ENCODE measurements around the gene CALHM6. TPM values are rescaled to one million over a fixed set of nuclear protein-coding genes. Genes with fewer than 3 reads are reported as not detected.
A peak's percentile ranks its signal among the peaks of the same experiment; 100 is the strongest.

The CALHM6 gene
- total and polyA plus RNA-seq, 4 donors = 2.0 to 22.4 (median 6.2) TPM

DNA sequence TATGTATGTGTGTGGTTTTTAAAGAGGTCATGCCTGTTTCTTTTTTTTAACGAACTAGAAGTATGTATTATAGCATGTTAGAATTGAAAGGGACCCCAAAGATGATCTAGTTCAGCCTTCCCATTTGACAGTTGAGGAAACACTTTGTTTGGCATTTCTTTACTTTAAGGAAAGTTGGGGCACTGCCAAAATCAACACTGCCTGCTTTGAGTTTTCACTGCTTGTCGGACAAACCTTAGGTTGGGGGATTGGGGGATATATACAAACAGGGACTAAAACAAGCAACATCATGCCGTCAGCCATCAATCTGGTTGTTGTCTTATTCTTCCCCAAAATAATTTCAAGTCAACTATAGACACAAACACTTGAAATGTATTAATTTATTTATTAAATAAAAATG, 14.1 kb upstream of the CALHM6 start (continued):
- TF ChIP-seq, protein P1, sequence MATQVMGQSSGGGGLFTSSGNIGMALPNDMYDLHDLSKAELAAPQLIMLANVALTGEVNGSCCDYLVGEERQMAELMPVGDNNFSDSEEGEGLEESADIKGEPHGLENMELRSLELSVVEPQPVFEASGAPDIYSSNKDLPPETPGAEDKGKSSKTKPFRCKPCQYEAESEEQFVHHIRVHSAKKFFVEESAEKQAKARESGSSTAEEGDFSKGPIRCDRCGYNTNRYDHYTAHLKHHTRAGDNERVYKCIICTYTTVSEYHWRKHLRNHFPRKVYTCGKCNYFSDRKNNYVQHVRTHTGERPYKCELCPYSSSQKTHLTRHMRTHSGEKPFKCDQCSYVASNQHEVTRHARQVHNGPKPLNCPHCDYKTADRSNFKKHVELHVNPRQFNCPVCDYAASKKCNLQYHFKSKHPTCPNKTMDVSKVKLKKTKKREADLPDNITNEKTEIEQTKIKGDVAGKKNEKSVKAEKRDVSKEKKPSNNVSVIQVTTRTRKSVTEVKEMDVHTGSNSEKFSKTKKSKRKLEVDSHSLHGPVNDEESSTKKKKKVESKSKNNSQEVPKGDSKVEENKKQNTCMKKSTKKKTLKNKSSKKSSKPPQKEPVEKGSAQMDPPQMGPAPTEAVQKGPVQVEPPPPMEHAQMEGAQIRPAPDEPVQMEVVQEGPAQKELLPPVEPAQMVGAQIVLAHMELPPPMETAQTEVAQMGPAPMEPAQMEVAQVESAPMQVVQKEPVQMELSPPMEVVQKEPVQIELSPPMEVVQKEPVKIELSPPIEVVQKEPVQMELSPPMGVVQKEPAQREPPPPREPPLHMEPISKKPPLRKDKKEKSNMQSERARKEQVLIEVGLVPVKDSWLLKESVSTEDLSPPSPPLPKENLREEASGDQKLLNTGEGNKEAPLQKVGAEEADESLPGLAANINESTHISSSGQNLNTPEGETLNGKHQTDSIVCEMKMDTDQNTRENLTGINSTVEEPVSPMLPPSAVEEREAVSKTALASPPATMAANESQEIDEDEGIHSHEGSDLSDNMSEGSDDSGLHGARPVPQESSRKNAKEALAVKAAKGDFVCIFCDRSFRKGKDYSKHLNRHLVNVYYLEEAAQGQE (IDR thresholded peaks at IDR 0.05) = no peak
- TF ChIP-seq TAF1 (conservative IDR thresholded peaks at IDR 0.05) = no peak

DNA sequence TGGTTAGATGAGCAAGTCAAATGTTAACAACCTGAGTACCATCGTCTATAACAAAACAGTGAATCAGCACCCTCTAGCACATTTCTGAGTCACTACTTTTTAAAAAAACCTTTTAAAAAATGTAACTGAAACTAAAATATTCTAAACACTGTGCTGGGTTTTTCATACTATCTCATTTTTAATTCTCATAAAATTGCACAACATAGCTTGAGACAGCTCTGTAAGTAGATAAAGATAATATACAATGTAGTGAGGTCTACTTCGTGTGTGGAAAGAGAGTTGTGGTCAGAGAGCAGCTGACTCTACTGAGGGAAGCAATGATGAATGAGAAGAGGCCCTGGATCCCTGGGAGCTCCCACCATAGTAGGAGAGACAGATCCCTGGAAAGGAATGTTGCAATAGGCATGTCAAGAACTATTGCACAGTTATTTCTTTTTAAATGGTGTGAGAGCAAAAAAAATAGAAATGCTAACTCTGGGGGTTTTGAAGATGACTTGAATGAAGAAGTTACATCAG, 13.6 kb upstream of the CALHM6 start:
- H3K4me1 ChIP-seq (ENCODE audit: control insufficient read depth in 4 of 4, insufficient read depth in 4 of 4, low read length in 3 of 4) = peaks cover 0 to 9% (median 0%) of the 10 kb centered on the region in 4 donors
- no peaks in the 10 kb centered on the region for H3K27me3 ChIP-seq (ENCODE audit: control insufficient read depth in 4 of 4, insufficient read depth in 4 of 4, low read length in 3 of 4)
- no peaks in the 10 kb centered on the region for H3K9me3 ChIP-seq (ENCODE audit: control insufficient read depth in 4 of 4, low read length in 3 of 4)
- no peak overlapping the region for H3K27ac ChIP-seq (ENCODE audit: low read depth in 1 of 2, low read length in 2 of 2)
- 13% methylated on average over 2 of the region's 2 CpGs for WGBS
- DNase-seq (ENCODE audit: low spot score) = no peak
- no peak overlapping the region for H3K4me3 ChIP-seq (ENCODE audit: low read depth in 1 of 3, low read length in 3 of 3)
- H3K9ac ChIP-seq (ENCODE audit: low read depth in 1 of 2, low read length in 2 of 2) = no peak overlapping the region
- H3K36me3 ChIP-seq (ENCODE audit: control insufficient read depth in 4 of 4, insufficient read depth in 3 of 4, low read depth in 1 of 4, low read length in 3 of 4) = no peaks in the 10 kb centered on the region
- TF ChIP-seq JUND (IDR thresholded peaks at IDR 0.05) (no peak), RAD21 (IDR thresholded peaks at IDR 0.05) (peak in 1 of 2 donors; percentile 15)
- TF ChIP-seq, protein P1 (IDR thresholded peaks at IDR 0.05) = no peak

DNA sequence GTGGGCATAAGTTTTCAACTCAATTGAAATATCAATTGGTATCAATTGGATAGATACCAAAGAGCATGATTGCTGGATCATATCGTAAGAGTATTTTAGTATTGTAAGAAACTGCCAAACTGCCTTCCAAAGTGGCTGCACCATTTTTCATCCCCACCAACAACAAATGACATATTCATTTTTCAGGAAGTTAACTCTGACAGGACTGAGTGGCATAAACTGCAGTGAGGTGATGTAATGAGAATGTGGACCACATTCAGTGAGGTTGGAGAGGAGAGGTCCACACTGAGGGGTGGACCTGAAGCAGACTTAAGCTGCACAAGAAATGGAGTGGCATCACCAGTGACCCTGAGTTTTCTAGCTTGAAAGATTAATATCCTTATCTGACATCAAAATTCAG, 11.6 kb upstream of the CALHM6 start:
- H3K27ac ChIP-seq (ENCODE audit: low read depth in 1 of 2, low read length in 2 of 2) = no peak overlapping the region
- TF ChIP-seq, protein P2, sequence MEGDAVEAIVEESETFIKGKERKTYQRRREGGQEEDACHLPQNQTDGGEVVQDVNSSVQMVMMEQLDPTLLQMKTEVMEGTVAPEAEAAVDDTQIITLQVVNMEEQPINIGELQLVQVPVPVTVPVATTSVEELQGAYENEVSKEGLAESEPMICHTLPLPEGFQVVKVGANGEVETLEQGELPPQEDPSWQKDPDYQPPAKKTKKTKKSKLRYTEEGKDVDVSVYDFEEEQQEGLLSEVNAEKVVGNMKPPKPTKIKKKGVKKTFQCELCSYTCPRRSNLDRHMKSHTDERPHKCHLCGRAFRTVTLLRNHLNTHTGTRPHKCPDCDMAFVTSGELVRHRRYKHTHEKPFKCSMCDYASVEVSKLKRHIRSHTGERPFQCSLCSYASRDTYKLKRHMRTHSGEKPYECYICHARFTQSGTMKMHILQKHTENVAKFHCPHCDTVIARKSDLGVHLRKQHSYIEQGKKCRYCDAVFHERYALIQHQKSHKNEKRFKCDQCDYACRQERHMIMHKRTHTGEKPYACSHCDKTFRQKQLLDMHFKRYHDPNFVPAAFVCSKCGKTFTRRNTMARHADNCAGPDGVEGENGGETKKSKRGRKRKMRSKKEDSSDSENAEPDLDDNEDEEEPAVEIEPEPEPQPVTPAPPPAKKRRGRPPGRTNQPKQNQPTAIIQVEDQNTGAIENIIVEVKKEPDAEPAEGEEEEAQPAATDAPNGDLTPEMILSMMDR (IDR thresholded peaks at IDR 0.05; ENCODE audit: low read depth, low read length, missing input control) = no peak
- TF ChIP-seq HNF4A (conservative IDR thresholded peaks at IDR 0.05) (no peak), EGR1 (IDR thresholded peaks at IDR 0.05; ENCODE audit: low read depth in 2 of 2) (no peak), RXRA (IDR thresholded peaks at IDR 0.05) (no peak), RAD21 (IDR thresholded peaks at IDR 0.05) (no peak), SP1 (IDR thresholded peaks at IDR 0.05) (no peak), YY1 (IDR thresholded peaks at IDR 0.05) (no peak)
- TF ChIP-seq, protein P3, sequence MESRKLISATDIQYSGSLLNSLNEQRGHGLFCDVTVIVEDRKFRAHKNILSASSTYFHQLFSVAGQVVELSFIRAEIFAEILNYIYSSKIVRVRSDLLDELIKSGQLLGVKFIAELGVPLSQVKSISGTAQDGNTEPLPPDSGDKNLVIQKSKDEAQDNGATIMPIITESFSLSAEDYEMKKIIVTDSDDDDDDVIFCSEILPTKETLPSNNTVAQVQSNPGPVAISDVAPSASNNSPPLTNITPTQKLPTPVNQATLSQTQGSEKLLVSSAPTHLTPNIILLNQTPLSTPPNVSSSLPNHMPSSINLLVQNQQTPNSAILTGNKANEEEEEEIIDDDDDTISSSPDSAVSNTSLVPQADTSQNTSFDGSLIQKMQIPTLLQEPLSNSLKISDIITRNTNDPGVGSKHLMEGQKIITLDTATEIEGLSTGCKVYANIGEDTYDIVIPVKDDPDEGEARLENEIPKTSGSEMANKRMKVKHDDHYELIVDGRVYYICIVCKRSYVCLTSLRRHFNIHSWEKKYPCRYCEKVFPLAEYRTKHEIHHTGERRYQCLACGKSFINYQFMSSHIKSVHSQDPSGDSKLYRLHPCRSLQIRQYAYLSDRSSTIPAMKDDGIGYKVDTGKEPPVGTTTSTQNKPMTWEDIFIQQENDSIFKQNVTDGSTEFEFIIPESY (IDR thresholded peaks at IDR 0.05) = no peak
- TF ChIP-seq, protein P4, sequence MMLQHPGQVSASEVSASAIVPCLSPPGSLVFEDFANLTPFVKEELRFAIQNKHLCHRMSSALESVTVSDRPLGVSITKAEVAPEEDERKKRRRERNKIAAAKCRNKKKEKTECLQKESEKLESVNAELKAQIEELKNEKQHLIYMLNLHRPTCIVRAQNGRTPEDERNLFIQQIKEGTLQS (IDR thresholded peaks at IDR 0.05) = no peak
- TF ChIP-seq, protein P1 (IDR thresholded peaks at IDR 0.05) = no peak
- 93% methylated on average over 1 of the region's 1 CpG for WGBS

More for the DNA sequence above, 11.6 kb upstream of the CALHM6 start:
- Histone ChIP-seq H3K36me3 (ENCODE audit: control insufficient read depth in 4 of 4, insufficient read depth in 3 of 4, low read depth in 1 of 4, low read length in 3 of 4) (no peaks in the 10 kb centered on the region), H3K4me1 (ENCODE audit: control insufficient read depth in 4 of 4, insufficient read depth in 4 of 4, low read length in 3 of 4) (peaks cover 0 to 9% (median 0%) of the 10 kb centered on the region in 4 donors), H3K9ac (ENCODE audit: low read depth in 1 of 2, low read length in 2 of 2) (no peak overlapping the region), H3K27me3 (ENCODE audit: control insufficient read depth in 4 of 4, insufficient read depth in 4 of 4, low read length in 3 of 4) (no peaks in the 10 kb centered on the region), H3K9me3 (ENCODE audit: control insufficient read depth in 4 of 4, low read length in 3 of 4) (no peaks in the 10 kb centered on the region), H3K4me3 (ENCODE audit: low read depth in 1 of 3, low read length in 3 of 3) (no peak overlapping the region)
- no peak for DNase-seq (ENCODE audit: low spot score)

Measured in liver (tissue), 9 donors.